ENCODE measurements around the gene THOC6. TPM values are rescaled to one million over a fixed set of nuclear protein-coding genes. Genes with fewer than 3 reads are reported as not detected.
A peak's percentile ranks its signal among the peaks of the same experiment; 100 is the strongest.

Gene THOC6
- total and polyA plus RNA-seq, 12 donors: 7.0 to 40.3 (median 10.6) TPM

- H3K36me3 ChIP-seq: no peaks in the 10 kb centered on the region
- H3K27ac ChIP-seq: no peak overlapping the region
- H3K9me3 ChIP-seq: no peaks in the 10 kb centered on the region
- peaks cover 16 to 98% (median 93%) of the 10 kb centered on the region in 7 donors for H3K27me3 ChIP-seq
- H3K4me3 ChIP-seq: no peak overlapping the region
- no peak for TF ChIP-seq CTCF (IDR thresholded peaks at IDR 0.05)
- DNase-seq: no peak
- peaks cover 0 to 16% (median 7%) of the 10 kb centered on the region in 9 donors for H3K4me1 ChIP-seq
- no peak for ATAC-seq
- intact Hi-C loops (cut with DNase I): loop anchor here in 1 of 10 donors (5.0 kb wide), 1 partner anchor 1433 kb away; the partner anchor contains the start of gene NMRAL1
- 81% methylated on average over 5 of the region's 5 CpGs for WGBS, 2 donors
Observed at GRCh38 chr16:3038896-3039295, 15.1 kb downstream of the THOC6 start.

GRCh38 chr16:3042376-3042775 is 18.5 kb downstream of the THOC6 start:
- Histone ChIP-seq H3K9me3 (no peaks in the 10 kb centered on the region), H3K27ac (no peak overlapping the region), H3K27me3 (peaks cover 6 to 100% (median 94%) of the 10 kb centered on the region in 7 donors), H3K4me3 (no peak overlapping the region), H3K4me1 (peaks cover 13 to 25% (median 19%) of the 10 kb centered on the region in 9 donors), H3K36me3 (no peaks in the 10 kb centered on the region)
- no peak for TF ChIP-seq CTCF (IDR thresholded peaks at IDR 0.05)
- 92 to 93% methylated on average over 3 of the region's 3 CpGs for WGBS, 2 donors
- intact Hi-C loops (cut with DNase I): no loop called here
- DNase-seq (no peak), ATAC-seq (no peak)

GRCh38 chr16:3044708-3045107 is 20.9 kb downstream of the THOC6 start:
- peak overlapping the region in 1 of 10 donors; percentile 65 for H3K4me3 ChIP-seq
- no peak overlapping the region for H3K27ac ChIP-seq
- WGBS, 2 donors: 89 to 92% methylated on average over 6 of the region's 6 CpGs
- DNase-seq (no peak), ATAC-seq (no peak)
- intact Hi-C loops (cut with DNase I): no loop called here
- H3K27me3 ChIP-seq: peaks cover 6 to 98% (median 90%) of the 10 kb centered on the region in 7 donors
- no peaks in the 10 kb centered on the region for H3K9me3 ChIP-seq
- H3K36me3 ChIP-seq: no peaks in the 10 kb centered on the region
- no peak for TF ChIP-seq CTCF (IDR thresholded peaks at IDR 0.05)
- peaks cover 13 to 26% (median 19%) of the 10 kb centered on the region in 9 donors for H3K4me1 ChIP-seq

- WGBS, 2 donors: 0% methylated on average over 69 to 86 of the region's 86 CpGs
- no peak for TF ChIP-seq CTCF (IDR thresholded peaks at IDR 0.05)
- no peak for DNase-seq
Observed at GRCh38 chr16:3045758-3046640, 22.2 kb downstream of the THOC6 start, which contains the start of gene MMP25. MMP25 (plus strand) TSS chr16:3046561; CDS start chr16:3046918, 357 bp downstream.

More at GRCh38 chr16:3045758-3046640, 22.2 kb downstream of the THOC6 start, which contains the start of gene MMP25:
- Histone ChIP-seq H3K4me3 (peak within 1 kb of the TSS; percentile 15 to 65 (median 55)), H3K27me3 (peaks cover 6 to 95% (median 80%) of the 10 kb centered on the region in 7 donors), H3K27ac (peak within 1 kb of the TSS in 4 of 10 donors; percentile 17 to 84 (median 49)), H3K36me3 (no peaks in the 10 kb centered on the region), H3K4me1 (peaks cover 13 to 26% (median 19%) of the 10 kb centered on the region in 9 donors), H3K9me3 (no peaks in the 10 kb centered on the region)
- ATAC-seq: peak; percentile 29 to 59 (median 42)
- intact Hi-C loops (cut with DNase I): no loop called here

All from heart right ventricle (tissue), 16 donors.